WTC11 (cell line): ENCODE results near the gene HYAL1. TPM values are rescaled to one million over a fixed set of nuclear protein-coding genes. Genes with fewer than 3 reads are reported as not detected.

ENCODE experiments used
- ATAC-seq: fragments of 200-7000 bp; cut with Tn5 transposase; 2 replicates; pipeline ENCODE4 v1.10.0; 2021; ENCODE audit warnings: mild to moderate bottlenecking, moderate library complexity
- CTCF ChIA-PET: fragments of 300-600 bp; sonication (Branson Sonifier 250); formaldehyde crosslinking; loops from one replicate; lab custom pipeline; 2021; ENCODE audit warnings: antibody characterized with exemption; lab: Charles Lee
- POLR2A ChIA-PET: fragments of 350-600 bp; sonication (Branson Sonifier 250); formaldehyde crosslinking; loops from one replicate; lab custom pipeline; 2021; ENCODE audit warnings: antibody characterized with exemption; lab: Charles Lee
- DNase-seq: peaks from one replicate; pipeline ENCODE4 v3.0.0; 2021; ENCODE audit warnings: low spot score
- H3K27ac Mint-ChIP-seq: 2 replicates; pipeline ENCODE4 v1.8.0; 2021; ENCODE audit warnings: mixed read lengths
- H3K27me3 Mint-ChIP-seq: 2 replicates; pipeline ENCODE4 v1.8.0; 2021; ENCODE audit warnings: low read depth, mild to moderate bottlenecking, moderate library complexity, mixed read lengths
- H3K36me3 Mint-ChIP-seq: 2 replicates; pipeline ENCODE4 v1.8.0; 2021; ENCODE audit warnings: mixed read lengths
- H3K4me1 Mint-ChIP-seq: 2 replicates; pipeline ENCODE4 v1.8.0; 2022; ENCODE audit warnings: mixed read lengths
- H3K4me3 Mint-ChIP-seq: 2 replicates; pipeline ENCODE4 v1.8.0; 2021; ENCODE audit warnings: mild to moderate bottlenecking, moderate library complexity, mixed read lengths
- H3K9me3 Mint-ChIP-seq: 2 replicates; pipeline ENCODE4 v1.8.0; 2021; ENCODE audit warnings: mixed read lengths
- FOXK1 ChIP-seq: sonication (generic); formaldehyde crosslinking; IDR thresholded peaks from 2 replicates; pipeline ENCODE4 v1.8.0; 2022; ENCODE audit warnings: mild to moderate bottlenecking, moderate library complexity, missing genetic modification reagents
- HMGA2 ChIP-seq: fragments of 250-450 bp; sonication (Bioruptor Pico); IDR thresholded peaks from 2 replicates; pipeline ENCODE4 v1.4.0; 2021; ENCODE audit warnings: mild to moderate bottlenecking, moderate library complexity
- NR1H2 ChIP-seq: sonication (generic); formaldehyde crosslinking; IDR thresholded peaks from 2 replicates; pipeline ENCODE4 v1.9.0; 2021; ENCODE audit warnings: mild to moderate bottlenecking, moderate library complexity, missing genetic modification reagents
- RORB ChIP-seq: fragments of 250-450 bp; sonication (Bioruptor Pico); IDR thresholded peaks from 2 replicates; pipeline ENCODE4 v1.9.0; 2021; ENCODE audit warnings: mild to moderate bottlenecking
- SP1 ChIP-seq: sonication (generic); formaldehyde crosslinking; conservative IDR thresholded peaks from 2 replicates; pipeline ENCODE4 v1.8.1; 2022; ENCODE audit warnings: missing genetic modification reagents
- ZNF138 ChIP-seq: sonication (generic); formaldehyde crosslinking; conservative IDR thresholded peaks from 2 replicates; pipeline ENCODE4 v1.8.1; 2022; ENCODE audit warnings: mild to moderate bottlenecking, moderate library complexity, missing genetic modification reagents
- ZNF232 ChIP-seq: sonication (generic); formaldehyde crosslinking; IDR thresholded peaks from 2 replicates; pipeline ENCODE4 v1.8.0; 2022; ENCODE audit warnings: mild to moderate bottlenecking, missing genetic modification reagents
- total RNA-seq: library from RNA; stranded (reverse); gene quantifications from 3 replicates; pipeline ENCODE4 v1.2.3, GENCODE V29; 2021
- TF ChIP-seq, protein P1 (sequence below): sonication (generic); formaldehyde crosslinking; conservative IDR thresholded peaks from 2 replicates; pipeline ENCODE4 v1.8.1; 2022; ENCODE audit warnings: mild to moderate bottlenecking, missing genetic modification reagents
- TF ChIP-seq, protein P2 (sequence below): sonication (generic); formaldehyde crosslinking; IDR thresholded peaks from 2 replicates; pipeline ENCODE4 v1.8.0; 2023; ENCODE audit warnings: mild to moderate bottlenecking, missing genetic modification reagents
- TF ChIP-seq, protein P3 (sequence below): sonication (generic); formaldehyde crosslinking; IDR thresholded peaks from 2 replicates; pipeline ENCODE4 v1.8.1; 2023; ENCODE audit warnings: mild to moderate bottlenecking, missing genetic modification reagents, borderline replicate concordance
- TF ChIP-seq, protein P4 (sequence below): sonication (generic); formaldehyde crosslinking; IDR thresholded peaks from 2 replicates; pipeline ENCODE4 v1.8.1; 2023; ENCODE audit warnings: mild to moderate bottlenecking, missing genetic modification reagents
- TF ChIP-seq, protein P5 (sequence below): sonication (generic); formaldehyde crosslinking; IDR thresholded peaks from 2 replicates; pipeline ENCODE4 v1.8.0; 2022; ENCODE audit warnings: mild to moderate bottlenecking, missing genetic modification reagents

HYAL1 gene
- total RNA-seq, 1 experiment from 2014 or later: 3.4 TPM

DNA sequence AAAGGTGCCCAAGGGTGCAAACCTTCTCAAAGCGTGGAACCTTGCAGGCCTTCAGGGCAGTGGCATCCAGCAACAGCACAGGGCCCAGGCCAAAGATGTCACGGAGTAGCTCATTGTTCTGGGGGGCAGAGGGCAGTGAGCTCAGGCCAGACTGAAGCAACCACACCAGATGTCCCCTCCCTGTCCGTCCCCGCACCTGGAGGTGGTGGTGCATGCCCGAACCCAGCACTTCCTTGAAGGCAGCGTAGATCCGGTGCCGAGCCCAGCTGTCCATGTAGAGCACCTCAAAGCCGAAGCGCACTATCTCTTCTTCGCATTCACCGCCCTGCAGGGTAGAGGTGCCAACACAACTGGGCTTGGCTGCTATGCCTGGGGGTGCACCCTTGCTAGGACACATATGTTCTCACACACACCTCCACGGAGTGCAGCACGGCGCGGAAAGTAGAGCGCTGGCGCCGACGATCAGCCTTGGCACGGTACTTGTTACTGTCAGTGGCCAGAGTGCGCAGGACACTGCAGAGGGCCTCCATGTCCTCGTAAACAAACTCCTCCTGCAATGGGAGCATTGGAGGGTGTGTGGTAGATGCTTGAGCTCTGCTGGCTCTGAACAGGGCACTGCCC is 14.9 kb downstream of the HYAL1 start:
- Mint-ChIP-seq H3K36me3 (peaks cover 21% of the 10 kb centered on the region), H3K27me3 (no peaks in the 10 kb centered on the region; the same call in 1 of the 2 replicates), H3K4me1 (peaks cover 12% of the 10 kb centered on the region), H3K9me3 (no peaks in the 10 kb centered on the region)
- TF ChIP-seq NR1H2 (no peak), ZNF138 (no peak), ZNF232 (CRISPR knock-in tag) (no peak)
- TF ChIP-seq, protein P1, sequence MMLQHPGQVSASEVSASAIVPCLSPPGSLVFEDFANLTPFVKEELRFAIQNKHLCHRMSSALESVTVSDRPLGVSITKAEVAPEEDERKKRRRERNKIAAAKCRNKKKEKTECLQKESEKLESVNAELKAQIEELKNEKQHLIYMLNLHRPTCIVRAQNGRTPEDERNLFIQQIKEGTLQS (CRISPR knock-in tag): no peak
- TF ChIP-seq, protein P2, sequence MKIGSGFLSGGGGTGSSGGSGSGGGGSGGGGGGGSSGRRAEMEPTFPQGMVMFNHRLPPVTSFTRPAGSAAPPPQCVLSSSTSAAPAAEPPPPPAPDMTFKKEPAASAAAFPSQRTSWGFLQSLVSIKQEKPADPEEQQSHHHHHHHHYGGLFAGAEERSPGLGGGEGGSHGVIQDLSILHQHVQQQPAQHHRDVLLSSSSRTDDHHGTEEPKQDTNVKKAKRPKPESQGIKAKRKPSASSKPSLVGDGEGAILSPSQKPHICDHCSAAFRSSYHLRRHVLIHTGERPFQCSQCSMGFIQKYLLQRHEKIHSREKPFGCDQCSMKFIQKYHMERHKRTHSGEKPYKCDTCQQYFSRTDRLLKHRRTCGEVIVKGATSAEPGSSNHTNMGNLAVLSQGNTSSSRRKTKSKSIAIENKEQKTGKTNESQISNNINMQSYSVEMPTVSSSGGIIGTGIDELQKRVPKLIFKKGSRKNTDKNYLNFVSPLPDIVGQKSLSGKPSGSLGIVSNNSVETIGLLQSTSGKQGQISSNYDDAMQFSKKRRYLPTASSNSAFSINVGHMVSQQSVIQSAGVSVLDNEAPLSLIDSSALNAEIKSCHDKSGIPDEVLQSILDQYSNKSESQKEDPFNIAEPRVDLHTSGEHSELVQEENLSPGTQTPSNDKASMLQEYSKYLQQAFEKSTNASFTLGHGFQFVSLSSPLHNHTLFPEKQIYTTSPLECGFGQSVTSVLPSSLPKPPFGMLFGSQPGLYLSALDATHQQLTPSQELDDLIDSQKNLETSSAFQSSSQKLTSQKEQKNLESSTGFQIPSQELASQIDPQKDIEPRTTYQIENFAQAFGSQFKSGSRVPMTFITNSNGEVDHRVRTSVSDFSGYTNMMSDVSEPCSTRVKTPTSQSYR (CRISPR knock-in tag): no peak
- TF ChIP-seq, protein P3, sequence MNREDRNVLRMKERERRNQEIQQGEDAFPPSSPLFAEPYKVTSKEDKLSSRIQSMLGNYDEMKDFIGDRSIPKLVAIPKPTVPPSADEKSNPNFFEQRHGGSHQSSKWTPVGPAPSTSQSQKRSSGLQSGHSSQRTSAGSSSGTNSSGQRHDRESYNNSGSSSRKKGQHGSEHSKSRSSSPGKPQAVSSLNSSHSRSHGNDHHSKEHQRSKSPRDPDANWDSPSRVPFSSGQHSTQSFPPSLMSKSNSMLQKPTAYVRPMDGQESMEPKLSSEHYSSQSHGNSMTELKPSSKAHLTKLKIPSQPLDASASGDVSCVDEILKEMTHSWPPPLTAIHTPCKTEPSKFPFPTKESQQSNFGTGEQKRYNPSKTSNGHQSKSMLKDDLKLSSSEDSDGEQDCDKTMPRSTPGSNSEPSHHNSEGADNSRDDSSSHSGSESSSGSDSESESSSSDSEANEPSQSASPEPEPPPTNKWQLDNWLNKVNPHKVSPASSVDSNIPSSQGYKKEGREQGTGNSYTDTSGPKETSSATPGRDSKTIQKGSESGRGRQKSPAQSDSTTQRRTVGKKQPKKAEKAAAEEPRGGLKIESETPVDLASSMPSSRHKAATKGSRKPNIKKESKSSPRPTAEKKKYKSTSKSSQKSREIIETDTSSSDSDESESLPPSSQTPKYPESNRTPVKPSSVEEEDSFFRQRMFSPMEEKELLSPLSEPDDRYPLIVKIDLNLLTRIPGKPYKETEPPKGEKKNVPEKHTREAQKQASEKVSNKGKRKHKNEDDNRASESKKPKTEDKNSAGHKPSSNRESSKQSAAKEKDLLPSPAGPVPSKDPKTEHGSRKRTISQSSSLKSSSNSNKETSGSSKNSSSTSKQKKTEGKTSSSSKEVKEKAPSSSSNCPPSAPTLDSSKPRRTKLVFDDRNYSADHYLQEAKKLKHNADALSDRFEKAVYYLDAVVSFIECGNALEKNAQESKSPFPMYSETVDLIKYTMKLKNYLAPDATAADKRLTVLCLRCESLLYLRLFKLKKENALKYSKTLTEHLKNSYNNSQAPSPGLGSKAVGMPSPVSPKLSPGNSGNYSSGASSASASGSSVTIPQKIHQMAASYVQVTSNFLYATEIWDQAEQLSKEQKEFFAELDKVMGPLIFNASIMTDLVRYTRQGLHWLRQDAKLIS (CRISPR knock-in tag): no peak
- TF ChIP-seq, all 79 proteins: peak for 0
- Mint-ChIP-seq H3K27ac (no peak overlapping the region), H3K4me3 (no peak overlapping the region)
- ChIA-PET POLR2A (no interaction called here), CTCF (no interaction called here)
- ATAC-seq: no peak
- DNase-seq: no peak

DNA sequence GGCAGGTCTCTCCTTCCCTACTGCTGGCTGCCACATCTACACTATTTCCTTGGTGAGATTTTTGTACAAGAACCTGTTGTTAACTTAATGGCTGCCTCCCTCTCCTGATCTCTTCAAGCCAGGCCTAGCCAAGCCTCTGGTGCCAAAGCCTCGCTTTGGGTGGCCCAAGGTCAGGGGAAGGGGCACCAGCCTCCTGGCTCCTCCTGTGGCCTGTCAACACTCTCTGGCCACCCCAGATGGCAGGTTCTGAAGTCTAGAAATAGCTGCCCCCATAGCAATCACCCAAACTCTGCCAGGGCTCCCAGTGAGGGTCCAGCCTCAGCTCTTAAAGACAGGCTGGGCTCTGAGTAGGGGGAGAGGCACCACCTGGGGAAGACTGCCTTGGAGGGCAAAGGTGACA is 16.1 kb downstream of the HYAL1 start:
- ATAC-seq (no peak), DNase-seq (no peak)
- Mint-ChIP-seq H3K27ac (no peak overlapping the region), H3K36me3 (peaks cover 21% of the 10 kb centered on the region), H3K27me3 (no peaks in the 10 kb centered on the region; the same call in 1 of the 2 replicates), H3K9me3 (no peaks in the 10 kb centered on the region)
- POLR2A ChIA-PET: no interaction called here
- CTCF ChIA-PET: interaction anchor here (0.6 kb wide), 1 partner anchor 24 kb away, joined by 3 read pairs; no protein-coding TSS in a partner anchor
- TF ChIP-seq, protein P4, sequence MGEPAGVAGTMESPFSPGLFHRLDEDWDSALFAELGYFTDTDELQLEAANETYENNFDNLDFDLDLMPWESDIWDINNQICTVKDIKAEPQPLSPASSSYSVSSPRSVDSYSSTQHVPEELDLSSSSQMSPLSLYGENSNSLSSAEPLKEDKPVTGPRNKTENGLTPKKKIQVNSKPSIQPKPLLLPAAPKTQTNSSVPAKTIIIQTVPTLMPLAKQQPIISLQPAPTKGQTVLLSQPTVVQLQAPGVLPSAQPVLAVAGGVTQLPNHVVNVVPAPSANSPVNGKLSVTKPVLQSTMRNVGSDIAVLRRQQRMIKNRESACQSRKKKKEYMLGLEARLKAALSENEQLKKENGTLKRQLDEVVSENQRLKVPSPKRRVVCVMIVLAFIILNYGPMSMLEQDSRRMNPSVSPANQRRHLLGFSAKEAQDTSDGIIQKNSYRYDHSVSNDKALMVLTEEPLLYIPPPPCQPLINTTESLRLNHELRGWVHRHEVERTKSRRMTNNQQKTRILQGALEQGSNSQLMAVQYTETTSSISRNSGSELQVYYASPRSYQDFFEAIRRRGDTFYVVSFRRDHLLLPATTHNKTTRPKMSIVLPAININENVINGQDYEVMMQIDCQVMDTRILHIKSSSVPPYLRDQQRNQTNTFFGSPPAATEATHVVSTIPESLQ (CRISPR knock-in tag): no peak
- TF ChIP-seq SP1 (CRISPR knock-in tag) (no peak), RORB (CRISPR knock-in tag) (no peak), FOXK1 (CRISPR knock-in tag) (no peak), HMGA2 (no peak)
- TF ChIP-seq, protein P5, sequence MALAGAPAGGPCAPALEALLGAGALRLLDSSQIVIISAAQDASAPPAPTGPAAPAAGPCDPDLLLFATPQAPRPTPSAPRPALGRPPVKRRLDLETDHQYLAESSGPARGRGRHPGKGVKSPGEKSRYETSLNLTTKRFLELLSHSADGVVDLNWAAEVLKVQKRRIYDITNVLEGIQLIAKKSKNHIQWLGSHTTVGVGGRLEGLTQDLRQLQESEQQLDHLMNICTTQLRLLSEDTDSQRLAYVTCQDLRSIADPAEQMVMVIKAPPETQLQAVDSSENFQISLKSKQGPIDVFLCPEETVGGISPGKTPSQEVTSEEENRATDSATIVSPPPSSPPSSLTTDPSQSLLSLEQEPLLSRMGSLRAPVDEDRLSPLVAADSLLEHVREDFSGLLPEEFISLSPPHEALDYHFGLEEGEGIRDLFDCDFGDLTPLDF: no peak
- TF ChIP-seq, all 79 proteins: peak for 0
- Mint-ChIP-seq H3K4me3 (no peak overlapping the region), H3K4me1 (peaks cover 6% of the 10 kb centered on the region)
